Mammary epithelial cell (primary cell): ENCODE measurements around the gene TSPO2.

Experiments used
- EZH2 ChIP-seq: IDR thresholded peaks from 2 replicates; pipeline ENCODE4 v1.6.1; 2012; ENCODE audit warnings: low read length, inconsistent platforms, borderline replicate concordance
- TF ChIP-seq, protein P1 (sequence below), 2 donors: IDR thresholded peaks in 1 of 2; conservative IDR thresholded peaks in 1 of 2; 2 replicates each; pipeline ENCODE4 v1.5.1; 2011 to 2012; ENCODE audit warnings: inconsistent platforms in 2 of 2, low read length in 2 of 2, mild to moderate bottlenecking in 2 of 2, control low read depth in 1 of 2, low read depth in 1 of 2; ENCODE audit not compliant: insufficient read depth in 1 of 2; ENCODE audit errors: extremely low read depth in 1 of 2

DNA sequence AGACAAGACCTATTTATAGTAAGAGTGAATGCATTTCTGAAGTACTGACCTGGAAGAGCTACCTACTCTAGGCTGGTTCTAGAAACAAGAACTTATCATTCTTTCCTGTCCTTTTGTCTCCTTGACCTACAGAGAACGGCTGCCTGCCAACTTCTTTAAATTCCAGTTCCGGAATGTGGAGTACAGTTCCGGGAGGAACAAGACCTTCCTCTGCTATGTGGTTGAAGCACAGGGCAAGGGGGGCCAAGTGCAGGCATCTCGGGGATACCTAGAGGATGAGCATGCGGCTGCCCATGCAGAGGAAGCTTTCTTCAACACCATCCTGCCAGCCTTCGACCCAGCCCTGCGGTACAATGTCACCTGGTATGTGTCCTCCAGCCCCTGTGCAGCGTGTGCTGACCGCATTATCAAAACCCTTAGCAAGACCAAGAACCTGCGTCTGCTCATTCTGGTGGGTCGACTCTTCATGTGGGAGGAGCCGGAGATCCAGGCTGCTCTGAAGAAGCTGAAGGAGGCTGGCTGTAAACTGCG lies 19.0 kb downstream of the TSPO2 start:
- no peak for TF ChIP-seq EZH2
- TF ChIP-seq, protein P1, sequence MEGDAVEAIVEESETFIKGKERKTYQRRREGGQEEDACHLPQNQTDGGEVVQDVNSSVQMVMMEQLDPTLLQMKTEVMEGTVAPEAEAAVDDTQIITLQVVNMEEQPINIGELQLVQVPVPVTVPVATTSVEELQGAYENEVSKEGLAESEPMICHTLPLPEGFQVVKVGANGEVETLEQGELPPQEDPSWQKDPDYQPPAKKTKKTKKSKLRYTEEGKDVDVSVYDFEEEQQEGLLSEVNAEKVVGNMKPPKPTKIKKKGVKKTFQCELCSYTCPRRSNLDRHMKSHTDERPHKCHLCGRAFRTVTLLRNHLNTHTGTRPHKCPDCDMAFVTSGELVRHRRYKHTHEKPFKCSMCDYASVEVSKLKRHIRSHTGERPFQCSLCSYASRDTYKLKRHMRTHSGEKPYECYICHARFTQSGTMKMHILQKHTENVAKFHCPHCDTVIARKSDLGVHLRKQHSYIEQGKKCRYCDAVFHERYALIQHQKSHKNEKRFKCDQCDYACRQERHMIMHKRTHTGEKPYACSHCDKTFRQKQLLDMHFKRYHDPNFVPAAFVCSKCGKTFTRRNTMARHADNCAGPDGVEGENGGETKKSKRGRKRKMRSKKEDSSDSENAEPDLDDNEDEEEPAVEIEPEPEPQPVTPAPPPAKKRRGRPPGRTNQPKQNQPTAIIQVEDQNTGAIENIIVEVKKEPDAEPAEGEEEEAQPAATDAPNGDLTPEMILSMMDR (conservative IDR thresholded peaks at IDR 0.05 in 1 of 2, IDR thresholded peaks at IDR 0.05 in 1 of 2; ENCODE audit: extremely low read depth in 1 of 2, insufficient read depth in 1 of 2, low read depth in 1 of 2, low read length in 2 of 2): no peak
